Thyroid gland (tissue), 4 donors: ENCODE data around the gene SEC23B.

ENCODE experiments used
- POLR2A ChIP-seq, 2 donors: fragments of 450-650 bp; IDR thresholded peaks; one replicate each; pipeline ENCODE4 v1.6.1; 2017; ENCODE audit warnings: antibody characterized with exemption in 2 of 2, mild to moderate bottlenecking in 2 of 2, moderate library complexity in 1 of 2
- TF ChIP-seq, protein P1 (sequence below), 6 experiments: fragments of 200-600 bp in 3 of 6; fragments of 450-650 bp in 3 of 6; sonication (generic) in 3 of 6; IDR thresholded peaks; one replicate each; pipeline ENCODE4 v1.5.1; 2016 to 2019; ENCODE audit warnings: antibody characterized with exemption in 6 of 6, mild to moderate bottlenecking in 2 of 6, inconsistent platforms in 1 of 6, moderate library complexity in 1 of 6

DNA sequence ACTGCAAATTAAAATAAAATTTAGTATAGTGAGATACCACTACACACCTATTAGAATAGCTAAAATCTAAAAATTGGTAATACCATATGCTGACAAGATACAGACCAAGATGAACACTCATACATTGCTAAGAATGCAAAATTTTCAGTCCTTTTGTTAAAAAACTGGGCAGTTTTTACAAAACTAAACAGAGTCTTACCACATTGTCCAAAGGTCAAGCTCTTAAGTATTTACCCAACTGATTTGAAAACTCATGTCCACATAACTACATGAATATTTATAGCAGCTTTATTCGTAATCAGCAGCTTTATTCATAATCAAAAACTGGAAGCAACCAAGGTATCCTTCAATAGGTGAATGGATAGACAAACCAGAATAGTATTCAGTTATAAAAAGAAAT is 30.5 kb upstream of the SEC23B start:
- TF ChIP-seq, protein P1, sequence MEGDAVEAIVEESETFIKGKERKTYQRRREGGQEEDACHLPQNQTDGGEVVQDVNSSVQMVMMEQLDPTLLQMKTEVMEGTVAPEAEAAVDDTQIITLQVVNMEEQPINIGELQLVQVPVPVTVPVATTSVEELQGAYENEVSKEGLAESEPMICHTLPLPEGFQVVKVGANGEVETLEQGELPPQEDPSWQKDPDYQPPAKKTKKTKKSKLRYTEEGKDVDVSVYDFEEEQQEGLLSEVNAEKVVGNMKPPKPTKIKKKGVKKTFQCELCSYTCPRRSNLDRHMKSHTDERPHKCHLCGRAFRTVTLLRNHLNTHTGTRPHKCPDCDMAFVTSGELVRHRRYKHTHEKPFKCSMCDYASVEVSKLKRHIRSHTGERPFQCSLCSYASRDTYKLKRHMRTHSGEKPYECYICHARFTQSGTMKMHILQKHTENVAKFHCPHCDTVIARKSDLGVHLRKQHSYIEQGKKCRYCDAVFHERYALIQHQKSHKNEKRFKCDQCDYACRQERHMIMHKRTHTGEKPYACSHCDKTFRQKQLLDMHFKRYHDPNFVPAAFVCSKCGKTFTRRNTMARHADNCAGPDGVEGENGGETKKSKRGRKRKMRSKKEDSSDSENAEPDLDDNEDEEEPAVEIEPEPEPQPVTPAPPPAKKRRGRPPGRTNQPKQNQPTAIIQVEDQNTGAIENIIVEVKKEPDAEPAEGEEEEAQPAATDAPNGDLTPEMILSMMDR (IDR thresholded peaks at IDR 0.05), result no peak
- no peak for TF ChIP-seq POLR2A (IDR thresholded peaks at IDR 0.05)
